ENCODE measurements around the gene SIGLEC8.
A peak's percentile ranks its signal among the peaks of the same experiment; 100 is the strongest.

SIGLEC8 gene

DNA sequence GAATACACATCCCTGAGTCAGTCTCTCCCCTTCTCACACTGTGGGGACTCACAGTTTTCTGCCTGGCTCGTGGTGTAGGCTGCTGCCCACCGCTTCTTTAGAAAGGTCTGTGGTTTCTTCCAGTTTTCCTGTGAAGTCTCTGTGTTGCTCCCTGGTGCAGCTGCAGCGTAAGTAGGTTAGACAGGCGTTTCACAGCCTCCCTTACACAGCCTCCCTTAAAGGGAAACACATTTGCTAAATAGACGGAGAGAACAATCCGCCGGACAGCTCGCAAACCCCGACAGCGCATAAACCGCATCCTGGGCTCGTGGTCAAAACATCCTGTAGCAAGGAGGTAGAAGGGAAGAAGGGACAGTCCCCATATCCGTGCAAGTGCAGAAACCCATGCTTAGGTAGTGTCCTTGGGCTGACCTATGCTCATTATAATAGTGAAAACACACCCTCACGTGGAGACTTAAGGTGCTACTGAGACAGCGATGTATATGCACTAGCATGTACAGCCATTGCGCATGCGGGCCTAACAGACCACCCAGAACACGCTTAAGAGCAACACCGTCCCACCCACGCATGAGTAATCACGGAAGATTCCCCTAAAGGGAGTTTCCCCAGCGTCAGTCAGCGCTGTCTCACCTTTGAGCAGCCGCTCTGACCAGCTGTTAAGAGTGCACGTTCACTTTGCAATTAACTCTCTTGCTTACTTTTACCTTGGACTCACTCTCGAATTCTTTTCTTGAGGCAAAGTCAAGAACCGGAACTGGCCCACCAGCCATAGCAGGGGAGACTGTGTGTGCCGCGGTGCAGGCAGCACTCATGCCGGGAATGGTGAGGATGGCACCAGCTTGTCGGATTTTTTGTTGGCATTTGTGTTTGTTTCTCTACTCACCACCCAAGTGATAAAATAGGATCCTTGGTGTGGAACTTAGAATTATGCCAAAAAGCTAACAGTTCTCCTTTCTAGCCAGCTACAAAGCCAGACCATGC, 16.6 kb downstream of the SIGLEC8 start:
- Histone ChIP-seq H3K27ac (ENCODE audit: low read depth, low read length) (no peak overlapping the region), H3K4me1 (ENCODE audit: control insufficient read depth, insufficient read depth, low read length) (peaks cover 5% of the 10 kb centered on the region; the same call in 1 of the 2 replicates), H3K36me3 (ENCODE audit: control insufficient read depth, insufficient read depth, low read length) (no peaks in the 10 kb centered on the region), H3K9me3 (ENCODE audit: control insufficient read depth, insufficient read depth, low read depth, low read length) (no peaks in the 10 kb centered on the region), H3K27me3 (ENCODE audit: control insufficient read depth, insufficient read depth, low read length) (peaks cover 28% of the 10 kb centered on the region), H3K9ac (ENCODE audit: low read length) (no peak overlapping the region), H3K4me3 (ENCODE audit: low read depth, low read length) (no peak overlapping the region)

DNA sequence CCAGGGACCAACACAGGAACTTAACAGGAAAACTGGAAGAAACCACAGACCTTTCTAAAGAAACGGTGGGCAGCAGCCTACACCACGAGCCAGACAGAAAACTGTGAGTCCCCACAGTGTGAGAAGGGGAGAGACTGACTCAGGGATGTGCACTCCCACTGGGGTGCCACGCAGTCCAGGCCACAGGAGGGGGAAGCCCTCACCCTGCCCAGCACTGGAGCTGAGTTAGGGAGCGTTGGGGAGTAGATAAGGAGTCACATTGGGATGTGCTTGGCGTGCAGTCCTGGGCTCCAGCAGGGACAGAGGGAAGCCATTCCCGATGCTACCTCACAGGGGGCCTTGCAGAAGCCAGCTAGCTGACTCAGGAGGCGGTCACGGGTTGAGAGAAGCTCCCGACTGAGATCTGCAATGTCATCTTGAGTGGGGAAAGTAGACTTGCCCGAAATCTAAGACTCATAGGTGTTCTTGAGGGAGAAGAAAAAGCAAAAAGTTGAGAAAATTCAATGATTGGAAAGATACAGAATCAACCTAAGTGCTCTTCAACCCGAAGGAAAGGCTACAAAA, 17.3 kb downstream of the SIGLEC8 start:
- Histone ChIP-seq H3K9ac (ENCODE audit: low read length) (no peak overlapping the region), H3K9me3 (ENCODE audit: control insufficient read depth, insufficient read depth, low read depth, low read length) (no peaks in the 10 kb centered on the region), H3K27ac (ENCODE audit: low read depth, low read length) (no peak overlapping the region), H3K36me3 (ENCODE audit: control insufficient read depth, insufficient read depth, low read length) (no peaks in the 10 kb centered on the region), H3K4me1 (ENCODE audit: control insufficient read depth, insufficient read depth, low read length) (peaks cover 5% of the 10 kb centered on the region; the same call in 1 of the 2 replicates), H3K4me3 (ENCODE audit: low read depth, low read length) (no peak overlapping the region), H3K27me3 (ENCODE audit: control insufficient read depth, insufficient read depth, low read length) (peaks cover 32% of the 10 kb centered on the region)

GRCh38 chr19:51440052-51440451, 18.2 kb downstream of the SIGLEC8 start:
- no peaks in the 10 kb centered on the region for H3K36me3 ChIP-seq (ENCODE audit: control insufficient read depth, insufficient read depth, low read length)
- no peak overlapping the region for H3K27ac ChIP-seq (ENCODE audit: low read depth, low read length)
- no peak overlapping the region for H3K4me3 ChIP-seq (ENCODE audit: low read depth, low read length)
- H3K9ac ChIP-seq (ENCODE audit: low read length), result no peak overlapping the region
- H3K9me3 ChIP-seq (ENCODE audit: control insufficient read depth, insufficient read depth, low read depth, low read length), result no peaks in the 10 kb centered on the region
- H3K27me3 ChIP-seq (ENCODE audit: control insufficient read depth, insufficient read depth, low read length), result peaks cover 33% of the 10 kb centered on the region
- H3K4me1 ChIP-seq (ENCODE audit: control insufficient read depth, insufficient read depth, low read length), result peaks cover 5% of the 10 kb centered on the region; the same call in 1 of the 2 replicates

GRCh38 chr19:51439021-51439465, 19.2 kb downstream of the SIGLEC8 start:
- Histone ChIP-seq H3K36me3 (ENCODE audit: control insufficient read depth, insufficient read depth, low read length) (no peaks in the 10 kb centered on the region), H3K4me3 (ENCODE audit: low read depth, low read length) (no peak overlapping the region), H3K9ac (ENCODE audit: low read length) (no peak overlapping the region), H3K27me3 (ENCODE audit: control insufficient read depth, insufficient read depth, low read length) (peaks cover 34% of the 10 kb centered on the region), H3K4me1 (ENCODE audit: control insufficient read depth, insufficient read depth, low read length) (peaks cover 5% of the 10 kb centered on the region; the same call in 1 of the 2 replicates), H3K27ac (ENCODE audit: low read depth, low read length) (no peak overlapping the region), H3K9me3 (ENCODE audit: control insufficient read depth, insufficient read depth, low read depth, low read length) (no peaks in the 10 kb centered on the region)

- no peak overlapping the region for H3K9ac ChIP-seq (ENCODE audit: low read length)
- peaks cover 28% of the 10 kb centered on the region for H3K27me3 ChIP-seq (ENCODE audit: control insufficient read depth, insufficient read depth, low read length)
- no peaks in the 10 kb centered on the region for H3K9me3 ChIP-seq (ENCODE audit: control insufficient read depth, insufficient read depth, low read depth, low read length)
- no peaks in the 10 kb centered on the region for H3K36me3 ChIP-seq (ENCODE audit: control insufficient read depth, insufficient read depth, low read length)
- no peaks in the 10 kb centered on the region for H3K4me1 ChIP-seq (ENCODE audit: control insufficient read depth, insufficient read depth, low read length)
- H3K27ac ChIP-seq (ENCODE audit: low read depth, low read length), result no peak overlapping the region
- H3K4me3 ChIP-seq (ENCODE audit: low read depth, low read length), result no peak overlapping the region
Observed at GRCh38 chr19:51434456-51434855, 23.8 kb downstream of the SIGLEC8 start.

- no peak overlapping the region for H3K27ac ChIP-seq (ENCODE audit: low read depth, low read length)
Observed at GRCh38 chr19:51433043-51433442, 25.2 kb downstream of the SIGLEC8 start.

GRCh38 chr19:51431124-51431523, 27.1 kb downstream of the SIGLEC8 start:
- Histone ChIP-seq H3K27ac (ENCODE audit: low read depth, low read length) (no peak overlapping the region), H3K9ac (ENCODE audit: low read length) (no peak overlapping the region), H3K36me3 (ENCODE audit: control insufficient read depth, insufficient read depth, low read length) (no peaks in the 10 kb centered on the region), H3K9me3 (ENCODE audit: control insufficient read depth, insufficient read depth, low read depth, low read length) (no peaks in the 10 kb centered on the region), H3K4me3 (ENCODE audit: low read depth, low read length) (no peak overlapping the region), H3K27me3 (ENCODE audit: control insufficient read depth, insufficient read depth, low read length) (peaks cover 30% of the 10 kb centered on the region), H3K4me1 (ENCODE audit: control insufficient read depth, insufficient read depth, low read length) (no peaks in the 10 kb centered on the region)

More at GRCh38 chr19:51433043-51433442, 25.2 kb downstream of the SIGLEC8 start:
- Histone ChIP-seq H3K4me3 (ENCODE audit: low read depth, low read length) (no peak overlapping the region), H3K9me3 (ENCODE audit: control insufficient read depth, insufficient read depth, low read depth, low read length) (no peaks in the 10 kb centered on the region), H3K9ac (ENCODE audit: low read length) (no peak overlapping the region), H3K4me1 (ENCODE audit: control insufficient read depth, insufficient read depth, low read length) (no peaks in the 10 kb centered on the region), H3K27me3 (ENCODE audit: control insufficient read depth, insufficient read depth, low read length) (peaks cover 40% of the 10 kb centered on the region), H3K36me3 (ENCODE audit: control insufficient read depth, insufficient read depth, low read length) (no peaks in the 10 kb centered on the region)

DNA sequence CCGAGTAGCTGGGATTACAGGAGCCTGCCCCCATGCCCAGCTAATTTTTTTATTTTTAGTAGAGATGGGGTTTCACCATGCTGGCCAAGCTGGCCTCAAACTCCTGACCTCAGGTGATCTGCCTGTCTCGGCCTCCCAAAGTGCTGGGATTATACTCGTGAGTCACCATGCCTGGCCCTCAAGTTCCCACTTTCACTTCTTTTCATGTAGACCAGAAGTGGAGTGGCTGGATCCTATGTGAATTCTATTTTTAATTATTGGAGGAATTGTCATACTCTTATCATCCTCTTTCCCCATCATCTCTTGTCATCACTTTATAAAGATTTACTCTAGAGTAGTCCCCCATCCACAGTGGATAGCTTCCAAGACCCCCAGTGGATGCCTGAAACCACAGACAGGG, 28.0 kb downstream of the SIGLEC8 start:
- Histone ChIP-seq H3K27me3 (ENCODE audit: control insufficient read depth, insufficient read depth, low read length) (peaks cover 30% of the 10 kb centered on the region), H3K9me3 (ENCODE audit: control insufficient read depth, insufficient read depth, low read depth, low read length) (no peaks in the 10 kb centered on the region), H3K4me1 (ENCODE audit: control insufficient read depth, insufficient read depth, low read length) (no peaks in the 10 kb centered on the region), H3K4me3 (ENCODE audit: low read depth, low read length) (no peak overlapping the region), H3K9ac (ENCODE audit: low read length) (no peak overlapping the region), H3K36me3 (ENCODE audit: control insufficient read depth, insufficient read depth, low read length) (no peaks in the 10 kb centered on the region), H3K27ac (ENCODE audit: low read depth, low read length) (no peak overlapping the region)

- Histone ChIP-seq H3K27ac (ENCODE audit: low read depth, low read length) (no peak overlapping the region), H3K36me3 (ENCODE audit: control insufficient read depth, insufficient read depth, low read length) (no peaks in the 10 kb centered on the region), H3K9me3 (ENCODE audit: control insufficient read depth, insufficient read depth, low read depth, low read length) (no peaks in the 10 kb centered on the region), H3K4me1 (ENCODE audit: control insufficient read depth, insufficient read depth, low read length) (no peaks in the 10 kb centered on the region), H3K4me3 (ENCODE audit: low read depth, low read length) (no peak overlapping the region), H3K27me3 (ENCODE audit: control insufficient read depth, insufficient read depth, low read length) (peaks cover 23% of the 10 kb centered on the region), H3K9ac (ENCODE audit: low read length) (no peak overlapping the region)
Observed at GRCh38 chr19:51427201-51427600, 31.1 kb downstream of the SIGLEC8 start.

GRCh38 chr19:51422053-51422448, 36.2 kb downstream of the SIGLEC8 start:
- Histone ChIP-seq H3K4me1 (ENCODE audit: control insufficient read depth, insufficient read depth, low read length) (peaks cover 7% of the 10 kb centered on the region; the same call in 1 of the 2 replicates), H3K9me3 (ENCODE audit: control insufficient read depth, insufficient read depth, low read depth, low read length) (no peaks in the 10 kb centered on the region), H3K27me3 (ENCODE audit: control insufficient read depth, insufficient read depth, low read length) (peaks cover 22% of the 10 kb centered on the region), H3K27ac (ENCODE audit: low read depth, low read length) (no peak overlapping the region), H3K36me3 (ENCODE audit: control insufficient read depth, insufficient read depth, low read length) (no peaks in the 10 kb centered on the region), H3K4me3 (ENCODE audit: low read depth, low read length) (peak overlapping the region; percentile 60), H3K9ac (ENCODE audit: low read length) (no peak overlapping the region)

Measured in HUES6 (cell line).